ENCODE measurements around the gene SYNE3. TPM values are rescaled to one million over a fixed set of nuclear protein-coding genes. Genes with fewer than 3 reads are reported as not detected.

Gene SYNE3
- total RNA-seq, 1 experiment from 2014 or later: 2.4 TPM

DNA sequence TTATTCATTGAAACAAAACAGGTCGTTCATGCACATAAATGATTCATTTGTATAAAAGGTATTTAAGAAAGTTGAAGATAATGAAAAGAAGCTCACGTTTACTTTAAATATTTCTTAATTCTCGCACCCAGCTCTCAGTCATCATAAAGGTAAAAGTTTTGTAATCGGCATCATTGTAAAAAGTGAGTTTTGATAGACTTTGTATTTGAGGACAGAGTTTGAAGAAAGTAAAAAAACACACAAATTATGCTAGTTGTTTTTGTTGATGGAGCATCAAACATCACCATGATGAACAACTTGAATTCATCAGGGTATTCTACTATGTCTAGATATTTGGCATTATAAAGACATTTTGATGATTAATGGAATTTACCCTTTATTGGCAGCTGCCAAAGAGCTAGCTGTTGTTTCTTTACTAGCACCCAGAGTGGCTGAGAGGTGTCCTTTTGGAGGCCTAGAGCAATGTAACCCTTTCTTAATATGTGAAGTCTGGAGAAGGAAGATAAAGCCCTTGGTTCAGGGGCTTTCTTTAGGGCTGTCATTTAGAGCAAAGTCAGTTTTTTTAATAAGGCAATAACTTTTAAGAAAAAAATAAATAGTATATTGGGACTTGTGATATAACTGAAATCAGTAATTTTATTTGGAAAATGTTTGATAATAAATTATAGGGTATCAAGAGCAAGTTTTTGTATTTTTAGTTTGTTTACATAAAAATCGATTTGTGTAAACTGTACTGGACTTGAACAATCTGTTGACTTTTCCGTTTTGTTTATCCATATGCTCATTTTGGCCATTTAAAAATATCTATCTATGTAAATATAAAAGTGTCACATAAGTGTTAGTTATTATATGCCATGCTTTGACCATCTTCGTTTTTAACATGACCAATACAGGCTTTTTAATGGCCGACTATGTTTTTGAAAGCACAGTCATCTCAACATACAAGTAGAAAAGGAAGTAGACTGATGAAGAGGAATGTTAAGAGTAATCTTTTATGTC lies 25.8 kb upstream of the SYNE3 start:
- in situ Hi-C loops (cut with HindIII; ENCODE audit: low sequenced_read_pairs): no loop called here
- no peak for DNase-seq (ENCODE audit: low spot score)

DNA sequence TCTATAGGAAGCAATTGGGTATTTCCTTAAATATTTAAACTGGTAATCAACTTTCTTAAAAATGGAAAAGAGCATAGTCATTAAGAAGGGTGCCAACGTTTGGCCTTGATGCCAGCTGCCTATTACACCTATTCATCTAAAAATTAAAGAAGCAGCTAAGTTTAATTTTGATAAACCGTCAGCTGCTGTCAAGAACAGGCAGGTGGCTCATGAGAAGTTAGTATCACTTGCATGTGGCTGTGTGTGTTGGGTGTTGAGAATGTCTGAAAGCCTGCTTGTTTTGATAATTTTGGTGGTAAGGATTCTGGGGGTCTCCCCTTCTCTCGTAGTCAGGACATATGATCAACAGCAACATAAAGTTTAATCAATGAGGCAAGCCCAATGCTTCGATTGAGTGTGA lies 24.9 kb upstream of the SYNE3 start:
- in situ Hi-C loops (cut with HindIII; ENCODE audit: low sequenced_read_pairs): no loop called here
- no peak for DNase-seq (ENCODE audit: low spot score)

DNA sequence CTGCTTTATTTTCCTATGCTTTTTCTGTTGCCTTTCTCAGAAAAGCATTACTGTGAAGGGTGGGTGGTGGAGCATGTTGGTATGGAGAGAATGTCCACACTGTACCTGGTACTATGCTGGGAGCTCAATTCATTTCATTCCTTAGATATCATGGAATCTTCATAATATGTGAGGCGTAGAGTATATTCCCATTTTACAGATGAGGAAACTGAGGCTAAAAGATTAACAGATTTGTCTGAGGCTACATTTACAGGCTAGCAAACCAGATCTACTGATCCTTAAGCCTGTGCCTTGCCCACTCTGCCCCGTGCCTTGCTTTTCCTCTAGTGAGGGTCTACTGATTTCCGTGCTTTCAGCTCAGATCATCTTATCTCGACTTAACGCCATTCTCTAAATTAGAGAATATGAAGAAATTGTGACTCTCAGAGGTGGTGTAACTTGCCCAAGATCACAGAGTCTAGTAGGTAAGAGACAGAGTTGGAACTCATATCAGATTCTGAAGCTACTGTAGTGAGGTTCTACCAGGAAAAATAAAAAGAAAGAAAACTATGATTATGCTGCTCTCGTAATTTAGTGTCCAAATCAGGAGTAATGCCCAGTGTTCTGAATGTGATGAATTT lies 23.9 kb upstream of the SYNE3 start:
- in situ Hi-C loops (cut with HindIII; ENCODE audit: low sequenced_read_pairs): no loop called here
- no peak for DNase-seq (ENCODE audit: low spot score)

DNA sequence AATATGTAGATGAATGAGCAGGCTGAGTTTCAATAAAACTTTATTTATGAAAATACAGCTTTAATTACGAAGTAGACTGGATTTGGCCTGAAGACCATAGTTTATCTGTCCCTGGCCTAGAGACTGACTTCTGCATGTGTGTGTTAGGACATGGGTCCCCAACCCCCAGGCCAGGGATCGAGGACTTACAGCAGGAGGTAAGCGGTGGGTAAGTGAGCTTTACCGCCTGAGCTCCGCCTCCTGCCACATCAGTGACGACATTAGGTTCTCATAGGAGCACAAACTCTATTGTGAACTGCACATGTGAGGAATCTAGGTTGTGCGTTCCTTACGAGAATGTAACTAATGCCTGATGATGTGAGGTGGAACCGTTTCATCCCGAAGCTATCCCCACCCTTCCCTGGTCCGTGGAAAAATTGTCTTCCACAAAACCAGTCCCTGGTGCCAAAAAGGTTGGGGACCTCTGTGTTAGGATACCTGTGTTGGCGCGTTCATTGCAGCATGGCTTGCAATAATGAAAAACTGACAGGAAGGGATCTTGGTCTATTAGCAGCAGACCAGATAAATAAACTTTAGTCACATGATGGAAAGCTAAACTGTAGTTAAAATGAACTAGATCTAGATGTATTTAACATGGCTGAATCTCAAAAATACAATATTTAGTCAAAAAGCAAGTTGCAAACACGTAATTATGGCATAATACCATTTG lies 22.5 kb upstream of the SYNE3 start:
- no peak for DNase-seq (ENCODE audit: low spot score)
- in situ Hi-C loops (cut with HindIII; ENCODE audit: low sequenced_read_pairs): no loop called here

DNA sequence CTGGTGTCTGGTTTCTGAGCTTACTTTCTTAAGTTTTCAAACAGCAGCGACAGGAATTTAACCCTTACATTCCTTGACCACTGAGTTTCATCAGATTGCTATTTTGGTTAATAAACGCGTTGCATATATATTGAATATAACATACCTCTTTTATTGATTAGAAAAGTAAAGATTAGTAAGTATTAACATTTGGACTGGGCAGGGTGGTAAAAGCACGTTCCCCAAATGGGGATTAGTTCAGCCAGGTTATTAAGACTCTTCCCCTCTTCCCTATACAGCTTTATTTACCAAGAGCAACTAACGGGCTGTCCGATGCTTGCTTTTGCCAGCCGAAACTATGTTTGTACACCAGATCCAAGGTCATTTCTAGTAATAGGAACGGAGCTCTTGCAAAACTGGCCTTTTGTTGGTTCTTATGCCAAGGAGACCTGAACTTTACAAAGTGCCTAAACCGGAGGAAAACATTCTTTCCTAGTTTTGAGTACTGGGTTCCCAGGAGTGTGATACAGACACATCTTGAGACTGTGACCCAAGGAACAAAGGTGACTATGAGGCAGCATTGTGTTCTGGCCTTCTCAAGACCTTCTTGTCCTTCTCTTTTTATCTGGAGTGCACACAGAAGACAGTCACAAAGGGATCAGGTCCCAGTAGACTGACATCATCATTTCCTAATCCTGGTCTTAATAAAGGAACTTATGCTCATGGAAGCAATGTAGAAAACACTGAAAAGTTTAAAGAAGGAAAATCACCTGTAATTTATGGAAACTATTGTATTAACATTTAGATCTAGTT lies 21.0 kb upstream of the SYNE3 start:
- in situ Hi-C loops (cut with HindIII; ENCODE audit: low sequenced_read_pairs): no loop called here
- DNase-seq (ENCODE audit: low spot score): no peak

DNA sequence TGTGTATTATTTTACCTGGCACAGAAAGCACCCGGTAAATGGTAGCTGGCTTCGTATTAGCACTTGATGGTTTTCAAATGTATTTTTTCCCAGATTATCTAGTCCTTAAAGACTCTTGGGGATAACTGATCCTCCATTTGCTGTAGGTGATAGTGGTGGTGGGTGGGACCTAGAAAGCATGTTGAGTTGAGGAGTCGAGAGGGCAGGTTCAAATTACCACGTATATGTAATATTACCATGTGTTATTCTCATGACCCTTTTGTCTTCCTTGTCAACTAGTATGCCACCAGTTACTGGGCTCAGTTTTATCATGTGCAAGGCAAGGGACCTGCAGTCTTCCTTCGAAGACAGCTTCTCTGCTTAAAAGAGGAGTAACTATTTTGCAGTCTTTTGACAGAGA lies 20.2 kb upstream of the SYNE3 start:
- DNase-seq (ENCODE audit: low spot score): no peak
- in situ Hi-C loops (cut with HindIII; ENCODE audit: low sequenced_read_pairs): no loop called here

DNA sequence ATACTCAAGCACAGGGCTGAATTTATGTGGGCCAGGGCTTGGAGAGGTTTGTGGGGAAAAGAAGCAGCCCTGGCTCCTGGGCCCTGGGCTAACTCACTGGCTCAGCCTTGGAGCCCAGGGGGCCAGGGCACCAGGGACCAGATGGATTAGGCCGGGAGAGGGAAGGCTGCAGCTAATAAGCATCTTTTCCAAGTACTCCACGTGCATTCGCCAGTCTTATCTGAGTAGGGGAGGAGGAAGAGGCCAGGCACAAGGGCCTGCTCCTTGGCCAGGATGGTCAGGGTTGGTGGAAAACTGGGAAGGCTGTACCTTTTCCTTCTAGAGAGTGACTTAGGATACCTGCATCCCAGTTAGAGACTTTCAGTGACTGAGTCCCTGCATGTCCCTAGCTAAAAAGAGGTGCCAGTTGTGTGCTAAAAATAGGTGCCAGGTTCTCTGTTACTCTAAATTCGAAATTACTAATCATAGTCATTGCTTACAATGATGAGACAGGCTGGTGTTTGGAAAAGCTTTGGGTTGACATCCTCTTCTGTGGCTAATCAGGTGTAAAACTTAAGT lies 19.7 kb upstream of the SYNE3 start:
- in situ Hi-C loops (cut with HindIII; ENCODE audit: low sequenced_read_pairs): no loop called here

DNA sequence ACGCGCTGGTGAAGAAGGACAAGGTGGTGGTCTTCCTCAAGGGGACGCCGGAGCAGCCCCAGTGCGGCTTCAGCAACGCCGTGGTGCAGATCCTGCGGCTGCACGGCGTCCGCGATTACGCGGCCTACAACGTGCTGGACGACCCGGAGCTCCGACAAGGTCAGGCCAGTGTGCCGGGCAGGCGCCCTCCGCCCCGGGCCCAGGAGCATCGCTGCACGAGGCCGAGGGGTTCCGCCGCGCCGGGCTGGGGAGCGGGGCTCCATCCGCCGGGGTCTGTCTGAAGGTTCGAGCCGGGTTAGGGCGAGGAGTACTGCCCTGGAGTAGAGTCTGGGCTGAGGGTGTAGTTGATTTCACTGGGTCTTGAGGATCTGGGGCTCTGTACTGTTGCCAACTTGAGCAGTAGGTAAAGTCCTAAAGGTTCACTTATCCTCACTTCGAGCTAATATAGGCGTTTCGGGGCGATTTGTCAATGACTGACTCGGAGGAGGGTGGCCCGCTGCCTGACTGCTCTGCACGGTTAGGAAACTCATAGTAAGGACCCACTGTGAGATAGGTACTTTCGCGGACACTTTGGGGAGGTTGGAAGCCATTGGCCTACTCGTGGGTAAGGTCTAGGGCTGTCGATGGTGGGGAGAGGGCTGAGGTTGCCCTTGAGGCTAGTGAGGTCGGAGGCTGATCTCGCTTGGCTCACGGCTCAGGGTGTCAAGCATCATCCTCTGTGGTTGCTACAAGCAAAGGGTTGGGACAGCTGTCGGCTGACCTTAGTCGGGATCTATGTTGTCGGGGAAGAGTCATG lies 19.0 kb upstream of the SYNE3 start:
- no peak for DNase-seq (ENCODE audit: low spot score)
- in situ Hi-C loops (cut with HindIII; ENCODE audit: low sequenced_read_pairs): no loop called here

More for the DNA sequence above, 19.7 kb upstream of the SYNE3 start:
- no peak for DNase-seq (ENCODE audit: low spot score)

DNA sequence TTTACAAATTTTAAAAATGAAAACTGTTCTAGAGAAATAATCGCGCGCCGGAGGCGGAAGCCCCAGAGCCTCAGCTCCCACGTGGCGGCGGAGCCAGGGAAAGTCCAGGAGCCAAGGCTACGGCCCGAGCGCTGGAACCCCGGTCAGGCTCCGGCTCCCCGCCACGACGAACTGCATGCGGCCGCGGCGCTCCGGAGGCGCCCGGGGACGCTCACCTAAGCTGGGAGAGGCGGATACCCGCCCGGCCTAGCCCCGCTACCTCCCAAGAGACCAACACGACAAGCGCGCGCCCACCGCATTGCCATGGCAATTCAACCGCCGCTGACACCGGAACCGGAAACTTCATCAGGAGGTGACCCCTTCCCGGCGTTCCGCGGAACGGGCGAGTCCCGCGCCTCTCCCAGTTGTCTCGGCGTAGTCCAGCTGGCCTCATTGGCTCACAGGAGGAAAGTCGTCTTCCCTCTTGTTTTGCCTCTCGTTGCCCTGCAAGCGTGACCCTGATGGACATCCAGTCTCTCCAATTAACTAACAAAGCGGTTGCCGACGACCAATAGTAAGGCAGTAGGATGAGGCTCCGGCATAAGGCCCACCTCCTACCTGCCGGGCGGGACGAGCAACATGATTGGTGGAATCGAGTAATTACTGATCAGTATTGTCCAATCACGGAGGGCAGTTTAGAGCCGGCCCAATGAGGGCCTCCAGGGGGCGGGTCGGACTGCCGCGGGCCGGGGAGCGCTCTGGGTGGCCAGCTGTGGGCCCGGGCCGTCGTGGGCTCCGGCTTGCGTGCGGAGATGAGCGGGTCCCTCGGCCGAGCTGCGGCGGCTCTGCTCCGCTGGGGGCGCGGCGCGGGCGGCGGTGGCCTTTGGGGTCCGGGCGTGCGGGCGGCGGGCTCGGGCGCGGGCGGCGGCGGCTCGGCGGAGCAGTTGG lies 18.1 kb upstream of the SYNE3 start, which contains the start of gene GLRX5:
Gene GLRX5 (plus strand): TSS at position 752 of the 927 bp plus-strand sequence. CDS start 40 bp downstream, at position 792.
- DNase-seq (ENCODE audit: low spot score): peak; percentile 100
- in situ Hi-C loops (cut with HindIII; ENCODE audit: low sequenced_read_pairs): no loop called here

DNA sequence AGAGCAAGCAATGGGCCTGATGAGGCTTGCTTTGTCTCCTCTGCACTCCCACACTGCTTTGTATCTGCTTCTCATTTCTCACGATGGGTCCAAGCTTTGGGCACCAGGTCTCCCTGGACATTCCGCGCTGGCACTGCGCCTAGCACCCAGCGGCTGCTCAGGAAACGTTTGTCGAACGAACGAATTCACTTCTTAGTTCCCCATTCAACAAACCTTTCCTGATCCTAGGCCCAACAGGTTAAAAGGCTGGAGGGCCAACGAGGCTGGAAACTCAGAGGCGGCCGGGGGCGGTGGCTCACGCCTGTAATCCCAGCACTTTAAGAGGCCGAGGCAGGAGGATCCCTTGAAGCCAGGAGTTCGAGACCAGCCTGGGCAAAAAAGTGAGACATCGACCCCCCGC lies 17.4 kb upstream of the SYNE3 start:
- no peak for DNase-seq (ENCODE audit: low spot score)
- in situ Hi-C loops (cut with HindIII; ENCODE audit: low sequenced_read_pairs): no loop called here

DNA sequence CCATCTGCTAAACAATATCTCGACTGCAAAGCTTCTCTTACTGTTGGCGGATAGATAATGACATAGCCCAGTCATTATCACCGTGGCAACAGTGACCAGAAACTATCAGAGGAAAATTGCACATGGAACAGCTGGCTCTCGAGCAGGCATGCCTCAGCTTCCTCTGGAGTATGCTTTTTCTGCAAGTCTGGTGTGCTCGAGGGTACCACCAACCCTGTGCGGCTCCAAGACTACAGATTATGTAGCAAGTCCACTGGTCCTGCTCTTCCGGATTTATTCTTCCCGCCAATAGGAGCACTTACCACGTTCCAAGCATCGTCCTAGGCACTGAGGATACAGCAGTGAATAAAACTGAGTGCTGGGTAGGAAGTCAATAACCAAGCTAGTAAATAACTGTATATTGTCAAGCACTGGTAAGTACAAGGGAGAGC lies 17.0 kb upstream of the SYNE3 start:
- no peak for DNase-seq (ENCODE audit: low spot score)
- in situ Hi-C loops (cut with HindIII; ENCODE audit: low sequenced_read_pairs): no loop called here

DNA sequence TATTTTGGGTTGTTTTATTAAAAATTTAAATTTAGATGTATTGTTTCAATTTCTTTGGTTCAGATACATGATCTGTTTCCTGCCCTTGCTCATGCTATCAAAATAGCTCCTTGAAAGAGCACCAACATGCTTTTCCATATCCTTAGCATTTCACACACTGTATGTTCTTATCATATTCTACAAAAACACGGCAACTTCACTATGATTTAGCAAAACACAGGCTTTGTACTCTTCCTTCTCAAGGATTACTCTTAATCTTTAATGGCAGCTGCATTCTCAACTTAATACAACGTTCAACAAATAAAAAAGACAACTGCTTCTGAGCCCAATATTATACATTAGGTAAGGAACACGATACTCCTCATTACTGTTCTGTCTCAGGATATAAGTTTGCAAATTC lies 15.5 kb upstream of the SYNE3 start:
- in situ Hi-C loops (cut with HindIII; ENCODE audit: low sequenced_read_pairs): no loop called here

DNA sequence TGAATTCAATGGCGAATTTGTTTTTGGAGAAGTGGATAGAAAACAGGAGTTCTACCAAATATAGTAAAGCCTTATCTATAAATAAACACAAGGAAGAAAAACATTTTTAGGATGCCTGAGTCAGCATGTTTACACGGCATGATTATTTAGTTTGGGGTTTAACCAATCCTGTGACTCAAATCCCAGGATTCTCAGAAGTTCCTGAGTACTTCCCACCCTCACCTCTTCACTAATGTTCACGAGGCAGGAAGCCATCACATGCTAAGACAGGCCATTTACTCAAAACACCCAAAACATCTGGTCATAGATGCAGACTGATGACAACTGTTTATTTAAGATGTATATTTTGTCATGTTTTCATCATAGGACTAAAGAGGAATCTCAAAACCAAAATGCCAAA lies 15.0 kb upstream of the SYNE3 start:
- in situ Hi-C loops (cut with HindIII; ENCODE audit: low sequenced_read_pairs): no loop called here
- DNase-seq (ENCODE audit: low spot score): no peak

More for the DNA sequence above, 15.5 kb upstream of the SYNE3 start:
- no peak for DNase-seq (ENCODE audit: low spot score)

DNA sequence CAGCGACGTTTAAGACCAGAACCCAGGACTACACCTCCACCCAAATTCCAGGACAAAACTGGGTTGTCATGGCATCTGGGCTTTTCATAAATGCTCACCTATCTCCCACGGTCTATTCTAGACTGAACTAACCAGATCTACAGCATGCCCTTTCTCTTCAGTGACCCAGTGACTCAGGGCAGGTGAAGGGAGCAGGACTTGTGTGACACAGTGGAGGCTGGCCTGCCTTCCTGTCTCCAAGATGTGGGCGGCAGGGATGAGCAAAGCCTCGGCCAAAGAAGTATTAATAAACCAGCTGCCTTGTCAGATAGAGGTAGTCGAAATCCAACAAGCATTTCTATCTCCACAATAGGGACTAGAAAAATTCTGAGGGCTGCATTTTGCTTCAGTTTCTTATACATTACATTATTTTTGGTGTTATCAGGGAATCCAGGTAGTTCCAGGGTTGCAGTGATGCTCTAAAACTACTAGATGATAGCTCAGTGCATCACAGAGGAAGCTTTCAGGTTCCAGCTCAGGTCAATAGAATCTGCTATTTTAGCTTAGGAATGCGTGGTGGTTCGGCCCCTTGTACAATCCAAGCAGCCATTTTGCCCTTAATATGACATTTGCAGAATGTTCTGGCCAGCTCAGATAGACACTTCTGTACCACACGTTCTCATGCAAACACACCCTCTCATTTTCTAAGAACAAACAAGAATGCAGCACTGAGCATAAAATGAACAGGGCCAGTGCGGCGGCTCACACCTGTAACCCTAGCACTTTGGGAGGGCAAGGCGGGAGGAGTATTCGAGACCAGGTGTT lies 14.2 kb upstream of the SYNE3 start:
- DNase-seq (ENCODE audit: low spot score): no peak
- in situ Hi-C loops (cut with HindIII; ENCODE audit: low sequenced_read_pairs): no loop called here

DNA sequence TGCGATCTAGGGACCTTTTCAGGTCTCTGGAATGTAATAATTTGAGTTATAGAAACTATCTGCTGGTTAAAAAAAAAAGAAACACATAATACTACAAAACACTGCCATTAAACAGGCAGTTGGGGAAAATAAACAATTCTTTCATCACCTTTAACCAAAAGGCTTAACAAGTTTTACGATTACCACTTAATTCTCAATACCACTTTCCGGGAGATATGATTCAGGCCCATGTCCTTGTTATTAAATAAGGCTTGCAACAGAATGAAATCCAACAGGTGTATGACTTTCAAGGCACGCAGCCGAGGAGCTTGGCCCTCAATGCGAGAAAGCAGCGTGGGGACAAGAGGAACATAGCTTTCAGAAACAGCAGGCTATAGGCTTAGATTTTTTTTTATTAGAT lies 12.8 kb upstream of the SYNE3 start:
- in situ Hi-C loops (cut with HindIII; ENCODE audit: low sequenced_read_pairs): no loop called here
- DNase-seq (ENCODE audit: low spot score): no peak

DNA sequence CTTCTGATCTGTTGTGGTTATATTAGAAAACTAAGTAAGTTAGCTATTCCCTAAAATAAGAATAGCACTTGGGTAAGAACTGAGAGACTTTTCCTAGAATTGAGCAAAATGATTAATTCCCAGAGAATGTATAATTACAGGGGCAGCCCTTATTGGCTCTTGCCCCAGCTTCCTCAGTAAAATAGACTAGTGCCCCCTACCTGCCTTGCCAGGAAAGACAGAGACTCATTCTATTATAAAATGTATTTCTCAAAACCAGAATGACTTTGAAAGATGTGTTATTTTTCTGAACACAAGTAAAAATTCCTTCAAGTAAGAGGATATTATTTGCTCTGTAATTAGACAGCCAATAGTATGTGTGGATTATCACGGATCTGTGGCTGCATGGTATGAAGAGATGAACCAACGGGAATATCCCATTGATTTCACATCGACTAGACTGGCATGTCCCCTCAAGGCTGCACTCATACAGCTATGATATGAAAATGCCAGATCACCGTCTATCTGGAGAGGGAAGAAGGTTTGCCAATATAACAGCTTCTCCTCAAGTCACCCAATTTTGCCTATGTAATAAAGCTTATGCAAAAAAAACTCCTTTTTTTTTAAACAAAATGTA lies 11.0 kb upstream of the SYNE3 start:
- DNase-seq (ENCODE audit: low spot score): peak; percentile 48
- in situ Hi-C loops (cut with HindIII; ENCODE audit: low sequenced_read_pairs): no loop called here
